Bone marrow (tissue), 2 donors: ENCODE results near the gene RNFT1.
"Not testable (repeated sequence)": the region's sequence is repeated elsewhere in the genome, so short reads cannot be mapped to it uniquely, and the experiment has no call there.

ENCODE experiments used
- DNase-seq, 2 donors: peaks; one replicate each; lab custom pipeline; 2025; lab: John Stamatoyannopoulos, UW

Gene RNFT1, protein sequence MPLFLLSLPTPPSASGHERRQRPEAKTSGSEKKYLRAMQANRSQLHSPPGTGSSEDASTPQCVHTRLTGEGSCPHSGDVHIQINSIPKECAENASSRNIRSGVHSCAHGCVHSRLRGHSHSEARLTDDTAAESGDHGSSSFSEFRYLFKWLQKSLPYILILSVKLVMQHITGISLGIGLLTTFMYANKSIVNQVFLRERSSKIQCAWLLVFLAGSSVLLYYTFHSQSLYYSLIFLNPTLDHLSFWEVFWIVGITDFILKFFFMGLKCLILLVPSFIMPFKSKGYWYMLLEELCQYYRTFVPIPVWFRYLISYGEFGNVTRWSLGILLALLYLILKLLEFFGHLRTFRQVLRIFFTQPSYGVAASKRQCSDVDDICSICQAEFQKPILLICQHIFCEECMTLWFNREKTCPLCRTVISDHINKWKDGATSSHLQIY

DNA sequence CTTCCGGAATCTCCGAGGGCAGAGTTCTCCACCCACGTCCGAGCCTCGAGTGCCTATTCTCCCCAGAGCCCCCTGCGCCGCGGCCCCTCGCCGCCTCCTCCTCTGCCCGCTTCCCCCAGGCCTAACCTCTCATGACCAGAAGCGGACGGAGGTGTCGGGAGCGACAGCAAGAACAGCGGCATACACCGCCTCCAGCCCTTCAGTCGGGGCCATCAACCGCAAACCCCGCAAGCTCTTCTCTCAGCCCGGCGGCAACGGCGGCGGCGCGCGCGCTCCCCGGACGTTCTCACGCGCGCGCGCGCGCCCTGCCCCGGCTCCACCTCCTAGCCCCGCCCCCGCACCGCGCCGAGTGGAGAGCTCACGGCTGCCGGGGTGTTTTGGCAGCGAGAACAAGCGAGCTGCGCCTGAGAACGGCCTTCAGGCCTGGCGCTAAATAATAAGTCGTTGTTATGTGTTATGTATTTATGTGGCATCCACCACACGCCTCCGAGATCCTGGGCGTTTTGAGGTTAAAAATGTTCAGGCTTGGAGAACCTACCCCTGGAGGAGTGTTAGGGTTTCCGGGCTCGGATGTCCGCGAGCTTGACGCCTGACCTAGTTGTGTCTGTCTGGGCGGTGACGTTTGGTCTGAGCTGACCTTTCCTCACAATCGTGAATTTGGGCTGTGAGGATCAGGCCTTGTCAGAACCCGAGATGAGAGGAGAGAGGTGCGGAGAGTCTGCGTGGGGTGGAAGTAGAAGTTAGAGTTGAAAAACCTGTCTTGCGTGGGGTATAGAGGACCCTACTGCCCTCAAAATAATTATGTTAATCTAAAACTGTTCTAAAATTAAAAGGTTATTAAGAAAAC is at the start of gene RNFT1:
TSS of gene RNFT1 (minus strand) at position 259 of the 847 bp plus-strand sequence. CDS start at position 182, 77 bp downstream.
- peak; percentile 76 to 80 for DNase-seq

- not testable (repeated sequence) for DNase-seq
These were observed 44.8 kb upstream of the RNFT1 start for GRCh38 chr17:60009326-60009725.

DNA sequence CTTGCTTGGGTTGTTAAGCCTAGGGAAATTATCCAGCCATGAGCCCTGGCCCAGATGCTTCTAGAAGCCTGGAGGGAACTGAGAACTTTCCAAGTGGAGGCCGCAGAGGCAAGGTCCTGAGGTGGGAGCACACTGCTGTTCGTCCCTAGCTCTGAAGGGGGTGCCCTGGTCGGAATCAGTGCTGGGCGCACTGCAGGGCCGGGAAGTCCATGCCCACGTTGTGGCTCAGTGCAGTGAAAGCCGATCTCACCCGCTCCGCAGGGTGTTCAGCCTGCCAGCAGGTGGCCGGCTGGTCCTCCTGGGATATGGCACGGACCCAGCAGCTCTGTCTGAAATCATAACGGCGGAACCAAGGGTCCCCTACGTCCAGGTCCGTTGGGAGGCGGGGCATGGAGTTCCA is 43.8 kb upstream of the RNFT1 start:
- DNase-seq, result not testable (repeated sequence)

GRCh38 chr17:60006160-60006559 is 41.6 kb upstream of the RNFT1 start:
- no peak for DNase-seq

DNA sequence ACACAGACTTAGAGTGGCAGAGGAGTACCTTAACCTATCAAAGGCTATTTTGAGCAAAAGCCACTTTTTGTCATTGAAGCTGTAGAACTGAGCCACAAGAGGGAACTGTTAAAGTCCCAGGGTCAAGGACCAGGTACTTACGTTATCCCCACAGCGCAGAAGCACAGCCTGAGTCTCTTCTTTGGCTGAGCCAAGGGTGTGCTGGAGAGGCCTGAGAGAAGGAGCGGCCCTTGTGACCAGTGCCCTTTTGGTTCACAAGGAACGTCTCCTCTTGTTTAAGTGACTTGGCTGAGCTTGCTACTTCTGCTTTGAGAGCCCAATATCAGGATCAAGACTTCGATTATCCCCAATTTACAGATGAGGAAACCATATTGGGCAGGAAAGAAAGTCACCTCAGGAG is 40.0 kb upstream of the RNFT1 start:
- not testable (repeated sequence) for DNase-seq

- not testable (repeated sequence) for DNase-seq
These were observed 37.9 kb upstream of the RNFT1 start for GRCh38 chr17:60002405-60002804.

GRCh38 chr17:59996608-59997007 is 32.1 kb upstream of the RNFT1 start:
- not testable (repeated sequence) for DNase-seq

GRCh38 chr17:59975166-59975565 is 10.6 kb upstream of the RNFT1 start:
- DNase-seq, result not testable (repeated sequence)

GRCh38 chr17:59973483-59973882 is 8.9 kb upstream of the RNFT1 start:
- not testable (repeated sequence) for DNase-seq

DNA sequence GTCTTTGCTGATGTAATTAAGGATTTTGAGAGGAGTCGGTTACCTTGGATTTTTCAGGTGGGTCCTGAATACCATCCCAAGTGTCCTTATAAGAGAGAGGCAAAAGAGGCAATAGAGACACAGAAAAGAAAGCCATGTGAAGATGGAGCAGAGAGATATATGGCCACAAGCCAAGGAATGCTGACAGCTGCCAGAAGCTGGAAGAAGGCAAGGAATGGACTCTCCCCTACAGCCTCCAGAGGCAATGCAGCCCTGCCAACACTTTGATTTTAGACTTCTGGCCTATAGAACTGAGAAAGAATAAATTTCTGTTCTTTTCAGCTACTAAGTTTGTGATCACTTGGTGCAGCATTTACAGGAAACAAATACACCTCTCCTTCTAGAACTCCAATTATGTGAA is 8.2 kb upstream of the RNFT1 start:
- DNase-seq, result no peak

DNA sequence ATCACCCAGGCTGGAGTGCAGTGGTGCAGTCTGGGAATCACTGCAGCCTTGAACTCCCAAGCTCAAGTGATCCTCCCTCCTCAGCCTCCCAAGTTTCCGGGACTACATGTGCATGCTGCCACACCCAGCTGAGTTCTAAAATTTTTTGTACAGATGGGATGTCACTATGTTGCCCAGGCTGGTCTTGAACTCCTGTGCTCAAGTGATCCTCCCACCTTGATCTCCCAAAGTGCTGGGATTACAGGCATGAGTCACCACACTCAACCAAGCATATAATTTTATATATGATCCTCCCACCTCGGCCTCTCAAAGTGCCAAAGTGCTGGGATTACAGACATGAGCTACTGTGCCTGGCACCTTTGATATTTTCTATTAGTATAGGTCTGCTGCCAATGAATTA is 7.2 kb upstream of the RNFT1 start:
- not testable (repeated sequence) for DNase-seq

DNA sequence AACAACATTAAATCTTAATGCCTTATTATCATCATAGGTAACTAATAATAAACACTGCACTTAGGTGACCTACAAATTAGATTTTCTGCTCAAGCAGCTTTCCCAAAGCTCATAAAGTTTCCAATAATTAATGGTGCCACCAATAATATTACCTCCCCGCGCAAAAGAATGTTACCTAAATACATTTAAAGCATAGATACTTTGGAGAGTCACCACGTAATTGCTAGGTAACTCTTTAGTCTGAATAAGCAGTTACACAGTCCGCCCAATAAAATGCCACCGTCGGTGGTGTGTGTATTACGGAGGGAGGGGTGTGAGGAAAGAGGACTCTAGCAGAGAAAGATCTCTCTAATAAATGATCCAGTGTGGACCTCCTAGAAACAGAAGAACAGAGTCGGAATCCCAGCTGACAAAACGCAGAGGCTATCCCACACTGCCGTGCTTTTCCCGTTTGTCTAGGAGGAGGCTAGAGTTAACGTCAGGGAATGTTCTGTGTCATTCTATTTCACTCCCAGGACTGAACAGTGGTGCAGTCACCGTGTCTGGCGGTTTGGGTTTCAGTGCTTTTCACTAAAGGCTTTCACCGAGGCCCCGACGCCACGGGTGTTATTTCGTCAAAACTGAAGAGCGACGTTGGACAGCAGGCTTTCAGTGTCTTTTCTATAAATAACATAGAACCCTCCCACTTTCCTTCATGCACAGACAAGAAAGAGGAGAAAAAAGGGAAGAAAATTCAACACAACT is 630 bp downstream of the RNFT1 start:
- peak; percentile 51 to 62 for DNase-seq

GRCh38 chr17:59962739-59963318 is 1.7 kb downstream of the RNFT1 start:
- DNase-seq, result no peak

DNA sequence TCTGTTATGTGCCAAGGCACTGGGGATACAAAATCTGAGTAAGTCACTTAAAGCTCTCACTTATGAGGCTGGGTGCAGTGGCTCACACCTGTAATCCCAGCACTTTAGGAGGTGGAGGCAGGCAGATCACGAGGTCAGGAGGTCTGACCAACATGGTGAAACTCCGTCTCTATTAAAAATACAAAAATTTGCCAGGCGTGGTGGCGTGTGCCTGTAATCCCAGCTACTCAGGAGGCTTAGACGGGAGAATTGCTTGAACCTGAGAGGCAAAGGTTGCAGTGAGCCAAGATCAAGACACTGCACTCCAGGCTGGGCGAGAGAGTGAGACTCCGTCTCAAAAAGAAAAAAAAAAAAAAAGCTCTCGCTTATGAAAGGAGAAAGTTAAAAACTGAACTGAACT is 5.0 kb downstream of the RNFT1 start:
- DNase-seq, result not testable (repeated sequence)

GRCh38 chr17:59954856-59955255 is 9.7 kb downstream of the RNFT1 start:
- DNase-seq, result no peak

DNA sequence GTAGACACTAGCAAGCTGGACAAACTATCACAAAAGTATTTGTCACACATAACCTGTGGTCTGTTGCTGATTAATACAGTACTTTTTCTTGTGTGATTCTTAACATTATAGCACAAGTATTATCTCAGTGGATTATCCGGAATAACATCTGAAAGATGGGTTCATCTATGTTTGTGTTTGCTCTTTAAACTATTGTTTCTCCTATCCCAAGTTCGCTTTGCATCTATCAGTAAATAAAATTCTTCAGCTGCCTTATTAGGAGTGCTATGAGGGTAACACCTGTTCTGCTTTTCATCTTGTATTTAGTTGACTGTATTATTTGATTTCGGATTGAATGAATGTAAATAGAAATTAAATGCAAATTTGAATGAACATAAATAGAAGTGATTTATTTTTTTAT is 14.5 kb downstream of the RNFT1 start:
- no peak for DNase-seq

DNA sequence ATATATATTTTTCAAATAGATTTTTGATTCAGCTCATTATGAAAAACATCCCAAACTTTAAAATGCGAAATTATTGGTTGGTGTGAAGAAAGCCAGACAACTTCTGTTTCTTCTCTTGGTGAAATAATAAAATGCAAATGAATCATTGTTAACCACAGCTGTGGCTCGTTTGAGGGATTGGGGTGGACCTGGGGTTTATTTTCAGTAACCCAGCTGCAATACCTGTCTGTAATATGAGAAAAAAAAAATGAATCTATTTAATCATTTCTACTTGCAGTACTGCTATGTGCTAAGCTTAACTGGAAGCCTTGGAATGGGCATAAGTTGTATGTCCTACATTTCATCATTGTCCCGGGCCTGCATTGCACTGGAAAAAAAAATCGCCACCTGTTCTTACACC is 17.2 kb downstream of the RNFT1 start:
- not testable (repeated sequence) for DNase-seq

GRCh38 chr17:59946433-59946832 is 18.1 kb downstream of the RNFT1 start:
- DNase-seq, result not testable (repeated sequence)

- DNase-seq, result no peak
These were observed 23.4 kb downstream of the RNFT1 start for GRCh38 chr17:59941131-59941530.

GRCh38 chr17:59940697-59941096 is 23.8 kb downstream of the RNFT1 start:
- DNase-seq, result not testable (repeated sequence)

GRCh38 chr17:59933317-59933716 is 31.2 kb downstream of the RNFT1 start:
- not testable (repeated sequence) for DNase-seq

- not testable (repeated sequence) for DNase-seq
These were observed 33.8 kb downstream of the RNFT1 start for GRCh38 chr17:59930768-59931167.
